Measurements from ENCODE around the gene KCNT1. TPM values are rescaled to one million over a fixed set of nuclear protein-coding genes. Genes with fewer than 3 reads are reported as not detected.

KCNT1 gene
- total and polyA plus RNA-seq, 2 donors (not counting 3 experiments of a cell fraction or from before 2014, with no cell fraction given), result not detected

Other genes starting within 250 kb of the KCNT1 start
- gene PPP1R26, start 222.4 kb upstream of the KCNT1 start, total RNA-seq, result 11.8 and 16.9 TPM in 2 replicates
- 5.7 and 5.9 TPM in 2 replicates for gene PPP1R26, start 222.4 kb upstream of the KCNT1 start, polyA plus RNA-seq
- 48.0 and 50.8 TPM in 2 replicates for gene MRPS2, start 201.5 kb upstream of the KCNT1 start, total RNA-seq
- 231 and 303 TPM in 2 replicates for gene MRPS2, start 201.5 kb upstream of the KCNT1 start, polyA plus RNA-seq
- not detected in 2 replicates for gene LCN1, start 180.7 kb upstream of the KCNT1 start, total RNA-seq
- not detected in 2 replicates for gene LCN1, start 180.7 kb upstream of the KCNT1 start, polyA plus RNA-seq
- gene OBP2A, start 156.1 kb upstream of the KCNT1 start, total RNA-seq, result not detected in 2 replicates
- gene OBP2A, start 156.1 kb upstream of the KCNT1 start, polyA plus RNA-seq, result not detected in 2 replicates
- not detected in 2 replicates for gene PAEP, start 140.4 kb upstream of the KCNT1 start, total RNA-seq
- gene PAEP, start 140.4 kb upstream of the KCNT1 start, polyA plus RNA-seq, result not detected in 2 replicates
- not detected in 2 replicates for gene GLT6D1, start 62.6 kb upstream of the KCNT1 start, total RNA-seq
- not detected in 2 replicates for gene GLT6D1, start 62.6 kb upstream of the KCNT1 start, polyA plus RNA-seq
- not detected in 2 replicates for gene LCN9, start 38.9 kb upstream of the KCNT1 start, total RNA-seq
- gene LCN9, start 38.9 kb upstream of the KCNT1 start, polyA plus RNA-seq, result not detected in 2 replicates
- gene SOHLH1, start 2.7 kb upstream of the KCNT1 start, total RNA-seq, result not detected in 2 replicates
- not detected in 2 replicates for gene SOHLH1, start 2.7 kb upstream of the KCNT1 start, polyA plus RNA-seq
- gene CAMSAP1, start 205.4 kb downstream of the KCNT1 start, total RNA-seq, result 25.5 and 30.6 TPM in 2 replicates
- 8.1 and 8.2 TPM in 2 replicates for gene CAMSAP1, start 205.4 kb downstream of the KCNT1 start, polyA plus RNA-seq